AG04449 (cell line): ENCODE measurements around the gene TTLL10.
"Not testable (repeated sequence)": the region's sequence is repeated elsewhere in the genome, so short reads cannot be mapped to it uniquely, and the experiment has no call there.

Experiments
- CTCF ChIA-PET: fragments of 350-600 bp; formaldehyde crosslinking; extraction: SDS; loops from one replicate; lab custom pipeline; 2021; ENCODE audit warnings: antibody characterized with exemption; lab: Yijun Ruan, JAX
- POLR2A ChIA-PET: fragments of 400-600, 350-600 bp; formaldehyde crosslinking; extraction: SDS; loops from one replicate; lab custom pipeline; 2020; ENCODE audit warnings: antibody characterized with exemption, inconsistent platforms; lab: Yijun Ruan, JAX
- DNase-seq: peaks from one replicate; pipeline ENCODE4 v3.0.0-alpha.2; 2010; ENCODE audit warnings: low read depth, low spot score
- H3K4me3 ChIP-seq: 2 replicates; pipeline ENCODE4 v1.5.1; 2011; ENCODE audit warnings: low read depth, mild to moderate bottlenecking, control low read depth, low read length
- CTCF ChIP-seq: IDR thresholded peaks from one replicate; pipeline ENCODE4 v1.5.1; 2011; ENCODE audit warnings: mild to moderate bottlenecking, moderate library complexity, low read length, control low read depth, inconsistent platforms; ENCODE audit not compliant: insufficient read depth; ENCODE audit errors: missing control alignments

TTLL10 gene

GRCh38 chr1:1194723-1195122 is 21.0 kb downstream of the TTLL10 start:
- no peak for DNase-seq
- TF ChIP-seq CTCF, result no peak
- ChIA-PET CTCF (interaction anchor here (0.6 kb wide), 1 partner anchor 17 kb away, joined by 3 read pairs; no protein-coding TSS in a partner anchor), POLR2A (no interaction called here)
- no peak overlapping the region for H3K4me3 ChIP-seq

GRCh38 chr1:1195726-1196125 is 22.0 kb downstream of the TTLL10 start:
- POLR2A ChIA-PET, result not testable (repeated sequence)
- CTCF ChIA-PET, result interaction anchor here (0.6 kb wide), 1 partner anchor 8 kb away, joined by 3 read pairs; no protein-coding TSS in a partner anchor

DNA sequence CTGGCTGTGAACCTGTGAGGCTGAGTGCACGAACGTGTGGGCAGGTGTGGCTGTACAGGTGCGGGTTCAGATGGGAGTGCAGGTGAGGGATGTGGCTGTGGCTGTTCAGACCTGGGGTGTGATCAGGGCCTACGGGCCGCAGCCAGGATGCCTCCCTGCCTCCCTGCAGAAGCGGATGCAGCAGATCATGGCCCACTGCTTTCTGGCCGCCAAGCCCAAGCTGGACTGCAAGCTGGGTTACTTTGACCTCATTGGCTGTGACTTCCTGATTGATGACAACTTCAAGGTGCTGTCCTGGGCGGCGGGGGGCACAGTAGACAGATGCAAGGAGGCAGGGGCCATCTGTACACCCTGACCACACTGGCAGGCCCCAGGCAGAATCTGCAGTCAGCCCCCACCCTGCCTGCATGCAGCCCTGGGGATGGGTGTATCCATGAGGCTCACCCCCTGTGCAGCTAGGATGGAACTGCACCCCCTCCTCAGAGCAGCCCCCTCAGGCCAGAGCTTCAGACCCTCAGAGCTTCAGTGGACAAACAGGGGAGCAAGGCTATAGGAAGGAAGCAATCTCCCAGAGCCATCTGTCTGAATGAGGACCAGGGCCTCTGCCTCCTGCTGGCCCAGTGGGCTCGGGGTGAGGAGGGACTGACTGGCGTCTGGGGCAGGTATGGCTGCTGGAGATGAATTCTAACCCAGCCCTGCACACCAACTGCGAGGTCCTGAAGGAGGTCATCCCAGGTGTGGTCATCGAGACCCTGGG is 22.9 kb downstream of the TTLL10 start:
- TF ChIP-seq CTCF, result no peak
- no peak for DNase-seq
- H3K4me3 ChIP-seq, result no peak overlapping the region
- CTCF ChIA-PET, result interaction anchor here (0.6 kb wide), 1 partner anchor 9 kb away, joined by 3 read pairs; no protein-coding TSS in a partner anchor
- POLR2A ChIA-PET, result no interaction called here

More at GRCh38 chr1:1195726-1196125, 22.0 kb downstream of the TTLL10 start:
- DNase-seq, H3K4me3 ChIP-seq: not testable (repeated sequence)

DNA sequence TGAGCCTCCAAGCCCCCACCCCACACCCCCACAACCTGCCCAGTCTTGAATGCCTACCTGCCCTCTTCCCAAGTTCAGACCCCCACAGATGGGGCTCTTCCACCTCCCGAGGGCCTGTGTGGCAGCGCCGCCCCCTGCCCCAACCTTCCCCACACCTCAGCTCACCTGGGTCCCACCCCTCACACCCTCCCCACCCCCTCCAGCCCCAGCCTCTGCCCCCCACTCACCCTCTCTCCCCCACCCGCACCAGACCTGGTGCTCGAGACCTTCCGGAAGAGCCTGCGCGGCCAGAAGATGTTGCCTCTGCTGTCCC is 23.5 kb downstream of the TTLL10 start:
- POLR2A ChIA-PET, result no interaction called here
- DNase-seq, result no peak
- no peak for TF ChIP-seq CTCF
- H3K4me3 ChIP-seq, result no peak overlapping the region
- CTCF ChIA-PET, result no interaction called here

DNA sequence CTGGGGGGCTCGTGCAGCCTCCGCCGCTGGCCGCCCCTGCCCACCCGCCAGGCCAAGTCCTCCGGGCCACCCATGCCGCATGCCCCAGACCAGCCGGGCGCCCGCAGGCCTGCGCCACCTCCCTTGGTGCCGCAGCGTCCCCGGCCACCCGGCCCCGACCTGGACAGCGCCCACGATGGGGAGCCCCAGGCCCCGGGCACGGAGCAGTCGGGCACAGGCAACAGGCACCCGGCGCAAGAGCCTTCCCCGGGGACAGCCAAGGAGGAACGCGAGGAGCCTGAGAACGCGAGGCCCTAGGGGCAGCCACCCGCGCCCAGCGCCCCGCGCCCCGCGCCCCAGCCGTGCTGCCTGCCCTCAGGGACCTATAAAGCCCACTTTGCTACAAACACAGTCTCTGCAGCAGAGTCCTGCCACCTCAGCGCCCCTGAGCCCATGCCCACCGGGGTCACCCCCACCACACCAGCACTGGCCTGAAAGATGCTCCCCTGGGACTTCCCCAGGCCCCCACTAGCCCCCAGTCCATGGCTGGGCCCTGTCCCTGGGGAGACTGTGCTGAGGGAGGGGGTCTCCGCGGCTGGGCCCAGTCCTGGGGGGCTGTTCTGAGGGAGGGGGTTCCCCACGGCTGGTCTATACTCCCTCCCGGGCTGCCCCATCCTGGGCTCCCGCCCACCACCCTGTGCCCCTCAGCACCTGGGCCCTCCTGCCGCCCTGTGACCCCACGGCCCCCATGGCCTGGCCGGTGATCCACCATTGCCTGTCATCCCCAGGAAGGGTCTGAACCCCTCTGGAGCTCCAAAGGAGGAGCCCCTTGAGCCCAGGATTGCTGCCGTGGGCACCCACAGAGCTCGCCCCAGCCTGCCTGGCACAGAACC is 24.1 kb downstream of the TTLL10 start:
- no peak for DNase-seq
- no peak for TF ChIP-seq CTCF
- ChIA-PET CTCF (no interaction called here), POLR2A (no interaction called here)
- H3K4me3 ChIP-seq, result no peak overlapping the region

- DNase-seq, result no peak
- CTCF ChIA-PET, result no interaction called here
These were observed 24.9 kb downstream of the TTLL10 start for GRCh38 chr1:1198423-1199140.

More at GRCh38 chr1:1198423-1199140, 24.9 kb downstream of the TTLL10 start:
- no peak overlapping the region for H3K4me3 ChIP-seq
- POLR2A ChIA-PET, result no interaction called here
- TF ChIP-seq CTCF, result no peak
